Left ventricle myocardium superior (tissue), 1 donor: ENCODE measurements around the gene UBAP1. TPM values are rescaled to one million over a fixed set of nuclear protein-coding genes. Genes with fewer than 3 reads are reported as not detected.
A peak's percentile ranks its signal among the peaks of the same experiment; 100 is the strongest.
"Not testable (repeated sequence)": the region's sequence is repeated elsewhere in the genome, so short reads cannot be mapped to it uniquely, and the experiment has no call there.

Experiments
- ATAC-seq: fragments of 200-7000 bp; cut with Tn5 transposase; one replicate; pipeline ENCODE4 v1.9.1; 2020; ENCODE audit warnings: mild to moderate bottlenecking, moderate library complexity
- DNase-seq: peaks from one replicate; pipeline ENCODE4 v3.0.0-alpha.2; 2020
- intact Hi-C: fragments of 100-400 bp; cut with micrococcal nuclease; formaldehyde crosslinking; loops from one replicate; pipeline ENCODE4 v1.11.0; 2022
- total RNA-seq: library from RNA; stranded (reverse); fragmentation: NEBNext Ultra II Directional; extraction: Animal tissue kit (Norgen Biotek cat#: 25700); gene quantifications from one replicate; pipeline ENCODE4 v1.2.1, GENCODE V29; 2021
- donor health status: DM: no; HTN: yes; CAD: no; lungs with severe emphysema.

Gene UBAP1
- total RNA-seq, 1 donor from 2014 or later, result 46.9 TPM

GRCh38 chr9:34254141-34254913 lies 75.5 kb downstream of the UBAP1 start:
- peak; percentile 11 for ATAC-seq
- DNase-seq, result peak; percentile 60
- intact Hi-C loops, result no loop called here

- ATAC-seq, result peak; percentile 8
- DNase-seq, result peak; percentile 51
- intact Hi-C loops, result no loop called here
These were observed 76.4 kb downstream of the UBAP1 start for GRCh38 chr9:34254966-34255825.

DNA sequence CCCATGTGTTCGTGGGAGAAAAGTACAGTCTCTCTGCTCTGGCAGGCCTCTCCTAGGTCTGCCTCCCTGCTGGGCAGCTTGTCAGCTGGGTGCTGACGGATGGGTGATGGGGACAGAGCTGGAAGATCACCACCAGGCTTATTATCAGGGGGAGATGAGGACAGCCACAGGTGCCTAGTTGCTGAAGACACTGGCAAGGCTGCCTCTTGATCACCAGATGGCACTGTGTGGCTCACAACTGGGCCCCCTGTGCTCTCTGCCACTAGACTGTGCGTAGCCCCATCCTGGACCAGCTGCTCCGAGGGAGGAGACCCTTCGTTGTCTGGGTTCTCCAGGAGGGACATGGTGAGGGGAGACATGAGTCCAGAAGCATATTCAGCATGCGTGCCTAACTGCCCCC lies 77.3 kb downstream of the UBAP1 start:
- intact Hi-C loops, result no loop called here
- DNase-seq (peak; percentile 40), ATAC-seq (no peak)

- DNase-seq (peak; percentile 73), ATAC-seq (peak; percentile 6)
- intact Hi-C loops, result no loop called here
These were observed 78.2 kb downstream of the UBAP1 start for GRCh38 chr9:34256987-34257585.

GRCh38 chr9:34259315-34259714 lies 80.5 kb downstream of the UBAP1 start:
- DNase-seq (no peak), ATAC-seq (peak; percentile 11)
- intact Hi-C loops, result no loop called here

- intact Hi-C loops, result no loop called here
- no peak for ATAC-seq
These were observed 84.1 kb downstream of the UBAP1 start for GRCh38 chr9:34262971-34263370.

GRCh38 chr9:34267660-34268059 lies 88.8 kb downstream of the UBAP1 start:
- DNase-seq (no peak), ATAC-seq (no peak)
- intact Hi-C loops, result no loop called here

More at GRCh38 chr9:34262971-34263370, 84.1 kb downstream of the UBAP1 start:
- DNase-seq, result no peak

GRCh38 chr9:34271265-34272006 lies 92.6 kb downstream of the UBAP1 start:
- intact Hi-C loops, result no loop called here
- ATAC-seq (peak; percentile 78), DNase-seq (no peak)

DNA sequence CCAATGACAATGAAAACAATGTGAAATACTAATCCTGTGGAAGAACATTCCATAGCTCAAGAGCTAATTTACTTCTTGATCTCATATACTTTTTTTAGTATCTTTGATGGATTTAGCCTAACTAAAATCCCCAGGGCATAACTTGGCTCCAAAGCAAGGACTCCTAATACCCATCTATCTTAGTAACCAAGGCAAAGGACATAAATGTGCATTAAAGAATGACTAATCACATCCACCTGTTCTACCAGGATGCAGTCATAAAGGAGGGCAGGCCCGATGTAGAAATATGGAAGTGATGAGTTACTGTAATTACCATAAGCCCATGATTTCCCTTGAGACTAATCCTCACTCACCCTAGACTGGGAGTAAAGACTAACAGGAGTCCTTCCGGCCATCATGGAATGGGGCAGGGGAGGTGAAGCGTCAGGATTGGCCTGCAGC lies 93.3 kb downstream of the UBAP1 start:
- intact Hi-C loops, result no loop called here
- ATAC-seq (no peak), DNase-seq (no peak)

DNA sequence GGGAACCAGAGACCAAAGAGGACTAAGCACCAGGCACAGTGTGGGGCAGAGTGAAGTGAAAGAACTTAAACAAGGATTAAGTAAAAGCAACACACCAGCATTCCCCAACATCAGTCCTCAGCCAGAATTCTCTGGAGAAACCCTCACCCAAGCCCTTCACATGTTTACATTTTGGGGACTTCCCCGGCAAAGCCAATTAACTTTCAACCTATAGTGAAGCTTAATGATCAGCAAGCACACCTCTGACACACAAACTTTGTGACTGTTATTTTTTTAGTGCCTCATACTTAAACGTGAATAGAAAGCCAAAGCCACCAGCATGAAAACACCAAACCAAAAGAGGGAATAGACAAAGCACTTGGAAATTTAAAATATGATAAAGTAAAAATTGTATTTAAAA lies 94.7 kb downstream of the UBAP1 start:
- DNase-seq, ATAC-seq, intact Hi-C loops: not testable (repeated sequence)

DNA sequence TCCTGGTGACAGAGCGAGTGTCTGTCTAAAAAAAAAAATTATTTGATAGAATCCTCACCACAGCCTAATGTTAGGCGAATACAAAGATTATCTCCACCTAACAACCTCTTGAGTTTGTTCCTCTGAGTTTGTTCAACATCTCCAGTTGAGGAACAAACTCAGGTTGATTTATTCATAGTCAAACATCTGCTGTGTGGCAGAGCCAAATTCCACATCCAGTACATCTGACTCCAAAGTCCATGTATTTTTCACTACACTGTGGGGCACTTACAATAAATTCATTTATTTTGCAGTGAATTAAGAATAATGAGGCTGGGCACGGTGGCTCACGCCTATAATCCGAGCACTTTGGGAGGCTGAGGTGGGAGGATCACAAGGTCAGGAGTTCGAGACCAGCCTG lies 97.0 kb downstream of the UBAP1 start:
- ATAC-seq, result no peak
- intact Hi-C loops, result no loop called here

GRCh38 chr9:34276772-34277171 lies 97.9 kb downstream of the UBAP1 start:
- DNase-seq (no peak), ATAC-seq (no peak)
- intact Hi-C loops, result no loop called here

More for the DNA sequence above, 97.0 kb downstream of the UBAP1 start:
- DNase-seq, result no peak

DNA sequence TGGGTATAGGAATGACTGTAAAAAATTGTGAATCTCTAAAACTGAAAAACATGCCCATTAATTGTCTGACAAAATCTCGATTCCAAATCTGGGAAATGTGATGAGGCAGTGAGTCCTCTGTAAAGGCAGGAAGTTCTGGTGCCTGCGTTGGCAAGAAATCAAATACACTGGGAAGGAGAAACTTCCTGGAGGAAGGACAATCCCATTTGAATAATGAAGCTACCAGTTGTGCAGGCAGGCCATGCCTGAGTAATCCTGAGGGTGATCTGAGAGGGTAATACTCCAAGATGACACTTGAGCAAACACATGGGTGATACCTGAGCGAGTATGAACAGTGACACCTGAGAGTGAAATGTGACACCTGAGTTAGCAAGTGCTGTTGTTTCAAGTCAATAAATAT lies 100.6 kb downstream of the UBAP1 start:
- DNase-seq (no peak), ATAC-seq (no peak)
- intact Hi-C loops, result no loop called here

- ATAC-seq, result no peak
- DNase-seq, result no peak
- intact Hi-C loops, result no loop called here
These were observed 103.3 kb downstream of the UBAP1 start for GRCh38 chr9:34282096-34282495.

DNA sequence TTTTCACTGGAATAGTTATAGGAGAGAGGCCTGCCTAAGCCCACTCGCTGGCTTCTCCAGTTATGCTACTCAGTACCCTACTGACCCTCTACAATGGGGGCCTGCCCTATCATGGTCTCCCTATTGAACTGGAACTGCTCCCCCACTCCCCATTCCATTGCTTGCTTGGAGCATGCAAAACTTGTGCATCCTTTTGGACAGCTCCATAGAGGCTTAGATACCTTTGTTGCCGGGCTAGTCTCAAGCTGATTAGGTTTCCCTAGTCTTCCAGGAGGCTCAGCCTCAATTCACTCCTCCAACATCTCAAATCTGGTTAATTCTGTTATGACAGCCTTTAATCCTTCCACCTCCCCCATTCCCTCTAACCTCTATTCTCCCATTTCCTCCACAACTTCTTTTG lies 110.3 kb downstream of the UBAP1 start:
- intact Hi-C loops, result no loop called here
- no peak for ATAC-seq
- DNase-seq, result no peak

GRCh38 chr9:34291023-34291422 lies 112.2 kb downstream of the UBAP1 start:
- ATAC-seq (no peak), DNase-seq (no peak)
- intact Hi-C loops, result no loop called here

- DNase-seq (no peak), ATAC-seq (no peak)
- intact Hi-C loops, result no loop called here
These were observed 112.6 kb downstream of the UBAP1 start for GRCh38 chr9:34291423-34291822.

DNA sequence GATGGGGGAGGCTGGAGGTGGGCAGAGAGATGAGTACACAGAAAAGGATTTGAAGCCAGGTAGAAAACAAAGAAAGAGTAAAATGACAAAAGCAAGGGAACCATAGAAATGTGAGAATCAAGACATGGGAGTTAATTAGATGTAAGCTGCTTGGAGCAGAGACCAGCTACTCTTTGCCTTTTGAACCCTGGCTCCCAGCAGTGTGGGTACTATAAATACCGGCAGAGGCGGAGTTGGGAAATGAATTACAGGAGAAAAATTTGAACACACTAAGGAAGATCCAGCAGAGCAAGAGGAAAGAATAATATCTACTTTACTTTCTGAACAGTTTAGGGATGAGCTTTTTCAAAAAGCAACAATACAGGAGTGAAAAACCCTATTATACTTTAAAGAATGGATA lies 113.7 kb downstream of the UBAP1 start:
- DNase-seq (no peak), ATAC-seq (no peak)
- intact Hi-C loops, result no loop called here

GRCh38 chr9:34301064-34301463 lies 122.2 kb downstream of the UBAP1 start:
- ATAC-seq, intact Hi-C loops, DNase-seq: not testable (repeated sequence)
